ENCODE results near the gene SBNO2.
A peak's percentile ranks its signal among the peaks of the same experiment; 100 is the strongest.

The SBNO2 gene

GRCh38 chr19:1173845-1174809 lies at the start of gene SBNO2:
SBNO2 (minus strand) TSS chr19:1174268; CDS start chr19:1154276, 19,992 bp downstream.
- intact Hi-C loops (cut with DNase I): loop anchor here (5.0 kb wide), 1 partner anchor 72 kb away; the partner anchor contains the start of gene GPX4
- peak; percentile 68 to 98 (median 81) for DNase-seq

GRCh38 chr19:1223018-1223855 lies 49.2 kb upstream of the SBNO2 start:
- no peak for DNase-seq
- intact Hi-C loops (cut with DNase I): no loop called here

GRCh38 chr19:1222394-1222793 lies 48.3 kb upstream of the SBNO2 start:
- DNase-seq: no peak
- intact Hi-C loops (cut with DNase I): no loop called here

GRCh38 chr19:1221904-1222255 lies 47.8 kb upstream of the SBNO2 start:
- intact Hi-C loops (cut with DNase I): loop anchor here (1.0 kb wide), 1 partner anchor 18 kb away; no protein-coding TSS in a partner anchor
- DNase-seq: no peak

GRCh38 chr19:1220976-1221903 lies 47.2 kb upstream of the SBNO2 start:
- intact Hi-C loops (cut with DNase I): loop anchor here (1.0 kb wide), 1 partner anchor 19 kb away; no protein-coding TSS in a partner anchor
- peak in 9 of 10 donors; percentile 62 to 96 (median 71) for DNase-seq

GRCh38 chr19:1220477-1220930 lies 46.4 kb upstream of the SBNO2 start:
- intact Hi-C loops (cut with DNase I): no loop called here
- DNase-seq: no peak

GRCh38 chr19:1219786-1220476 lies 45.9 kb upstream of the SBNO2 start:
- intact Hi-C loops (cut with DNase I): no loop called here
- no peak for DNase-seq

- DNase-seq: no peak
- intact Hi-C loops (cut with DNase I): no loop called here
Measured at GRCh38 chr19:1218751-1219567, 44.9 kb upstream of the SBNO2 start.

GRCh38 chr19:1217366-1217765 lies 43.3 kb upstream of the SBNO2 start:
- no peak for DNase-seq
- intact Hi-C loops (cut with DNase I): no loop called here

GRCh38 chr19:1216756-1217155 lies 42.7 kb upstream of the SBNO2 start:
- intact Hi-C loops (cut with DNase I): no loop called here
- DNase-seq: no peak

GRCh38 chr19:1214862-1215731 lies 41.0 kb upstream of the SBNO2 start:
- intact Hi-C loops (cut with DNase I): no loop called here
- DNase-seq: peak in 6 of 10 donors; percentile 47 to 93 (median 67)

GRCh38 chr19:1214299-1214861 lies 40.3 kb upstream of the SBNO2 start:
- peak in 1 of 10 donors; percentile 7 for DNase-seq
- intact Hi-C loops (cut with DNase I): no loop called here

GRCh38 chr19:1213391-1214286 lies 39.6 kb upstream of the SBNO2 start:
- intact Hi-C loops (cut with DNase I): no loop called here
- DNase-seq: peak in 2 of 10 donors; percentile 78 to 85

- DNase-seq: peak in 3 of 10 donors; percentile 86 to 95 (median 93)
- intact Hi-C loops (cut with DNase I): no loop called here
Measured at GRCh38 chr19:1211494-1212234, 37.6 kb upstream of the SBNO2 start.

GRCh38 chr19:1210227-1210538 lies 36.1 kb upstream of the SBNO2 start:
- peak in 7 of 10 donors; percentile 54 to 94 (median 72) for DNase-seq
- intact Hi-C loops (cut with DNase I): no loop called here

Measured in posterior cingulate gyrus (tissue), 11 donors.